GM12891 (cell line): ENCODE measurements around the gene LGR6.
"Not testable (repeated sequence)": the region's sequence is repeated elsewhere in the genome, so short reads cannot be mapped to it uniquely, and the experiment has no call there.

Experiments
- DNase-seq: peaks from one replicate; pipeline ENCODE4 v3.0.0; 2011; ENCODE audit warnings: low spot score; ENCODE audit not compliant: insufficient read length
- FAIRE-seq: peaks from 2 replicates; lab custom pipeline; 2011; peaks lifted over from hg19 to GRCh38; lab: Jason Lieb, UNC
- PAX5 ChIP-seq: IDR thresholded peaks from 2 replicates; pipeline ENCODE4 v1.6.1; 2011; ENCODE audit warnings: low read length, moderate library complexity, mild to moderate bottlenecking; ENCODE audit not compliant: insufficient read depth, severe bottlenecking
- POLR2A ChIP-seq: IDR thresholded peaks from 2 replicates; pipeline ENCODE4 v1.6.1; 2011; ENCODE audit warnings: low read depth, low read length, control low read depth
- POLR2AphosphoS5 ChIP-seq: IDR thresholded peaks from 2 replicates; pipeline ENCODE4 v1.6.1; 2011; ENCODE audit warnings: low read depth, low read length, control low read depth
- POU2F2 ChIP-seq: IDR thresholded peaks from 2 replicates; pipeline ENCODE4 v1.6.1; 2011; ENCODE audit warnings: low read depth, mild to moderate bottlenecking, control low read depth, low read length, moderate library complexity
- SPI1 ChIP-seq: IDR thresholded peaks from 2 replicates; pipeline ENCODE4 v1.6.1; 2011; ENCODE audit warnings: low read depth, low read length, control low read depth
- TAF1 ChIP-seq: IDR thresholded peaks from 2 replicates; pipeline ENCODE4 v1.6.1; 2011; ENCODE audit warnings: low read depth, low read length, control low read depth

The LGR6 gene

DNA sequence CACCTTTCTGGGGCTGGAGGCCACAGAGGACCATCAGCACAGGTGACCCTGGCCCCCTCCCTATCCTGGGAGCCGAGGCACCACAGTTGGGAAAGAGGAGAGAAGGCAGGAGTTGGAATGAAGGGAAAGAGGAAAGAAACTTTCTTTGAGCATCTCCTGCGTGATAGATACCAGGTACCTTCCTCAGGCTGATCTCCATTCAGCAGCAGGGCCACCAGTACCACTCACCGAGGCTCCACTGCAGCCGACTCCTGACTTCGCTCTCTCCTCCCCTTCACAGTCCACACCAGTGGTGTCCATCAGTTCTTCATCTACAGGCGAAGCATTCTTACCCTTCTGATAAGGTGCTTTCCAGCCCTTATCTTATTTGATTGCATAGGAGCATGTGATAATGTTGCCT is 55.3 kb downstream of the LGR6 start:
- FAIRE-seq, result no peak
- no peak for DNase-seq
- TF ChIP-seq POLR2AphosphoS5 (no peak), POLR2A (no peak), TAF1 (no peak), SPI1 (no peak)

DNA sequence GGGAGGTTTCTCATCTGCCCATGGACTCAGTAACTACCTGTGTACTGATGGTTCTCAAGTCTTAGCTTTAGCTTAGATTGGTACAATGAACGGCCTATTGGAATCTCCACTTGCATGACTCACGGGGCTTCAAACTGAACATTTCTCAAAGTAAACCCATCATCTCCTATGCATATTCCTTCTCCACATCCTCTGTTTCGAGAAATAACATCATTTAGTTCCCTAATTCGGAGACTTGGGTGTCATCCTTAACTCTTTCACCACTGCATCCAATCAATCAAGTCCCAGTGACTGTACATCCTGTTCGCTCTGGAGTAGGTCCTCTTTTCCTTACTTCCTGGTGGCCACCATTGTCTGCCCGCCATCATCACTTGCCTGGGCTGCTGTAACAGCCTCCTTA is 55.8 kb downstream of the LGR6 start:
- no peak for DNase-seq
- no peak for FAIRE-seq
- TF ChIP-seq TAF1, result no peak
- TF ChIP-seq PAX5, result no peak
- TF ChIP-seq SPI1, result no peak
- TF ChIP-seq POLR2AphosphoS5, result no peak
- TF ChIP-seq POU2F2, result no peak
- TF ChIP-seq POLR2A, result no peak

DNA sequence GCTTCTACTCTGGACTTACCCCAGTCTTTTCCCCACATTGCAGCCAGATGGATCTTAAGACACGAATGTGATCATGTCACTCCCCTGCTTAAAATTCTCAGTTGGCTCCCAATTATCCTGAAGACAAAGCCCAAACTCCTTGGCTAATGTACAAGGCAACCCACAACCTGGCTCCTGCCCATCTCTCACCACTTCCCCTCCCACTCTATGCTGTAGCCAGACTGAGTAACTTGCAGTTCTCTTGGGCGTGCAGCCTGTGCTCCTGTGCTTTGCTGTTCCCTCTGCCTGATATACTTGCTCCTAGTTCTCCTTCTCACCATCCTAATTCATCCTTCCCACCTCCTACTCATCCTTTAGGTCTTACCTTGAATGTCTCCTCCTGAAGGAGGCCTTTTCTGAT is 56.2 kb downstream of the LGR6 start:
- no peak for TF ChIP-seq POLR2A
- TF ChIP-seq POU2F2, result no peak
- TF ChIP-seq TAF1, result no peak
- no peak for TF ChIP-seq SPI1
- TF ChIP-seq PAX5, result no peak
- no peak for TF ChIP-seq POLR2AphosphoS5
- DNase-seq (no peak), FAIRE-seq (no peak)

DNA sequence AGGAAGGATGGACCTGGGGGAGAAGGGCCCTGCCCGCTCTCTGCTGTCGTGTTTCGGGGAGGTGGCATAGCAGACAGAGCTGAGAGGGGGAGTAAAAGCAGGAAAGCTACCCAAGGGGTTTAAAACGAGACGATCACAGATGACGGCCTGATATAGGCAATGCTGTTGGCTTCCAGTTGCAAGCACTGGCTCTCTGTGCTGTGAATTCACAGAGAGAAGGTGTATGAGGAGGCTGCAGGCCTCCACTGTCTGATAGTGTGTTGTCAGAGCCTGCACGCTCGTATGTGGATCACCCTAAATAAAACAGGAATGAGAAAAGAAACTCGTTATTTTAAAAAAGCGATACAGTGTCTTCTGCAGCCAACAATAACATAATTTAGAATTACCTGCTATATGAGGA is 57.4 kb downstream of the LGR6 start:
- no peak for DNase-seq
- TF ChIP-seq SPI1 (no peak), POLR2AphosphoS5 (no peak), POU2F2 (no peak), TAF1 (no peak), PAX5 (no peak), POLR2A (no peak)
- FAIRE-seq, result no peak

DNA sequence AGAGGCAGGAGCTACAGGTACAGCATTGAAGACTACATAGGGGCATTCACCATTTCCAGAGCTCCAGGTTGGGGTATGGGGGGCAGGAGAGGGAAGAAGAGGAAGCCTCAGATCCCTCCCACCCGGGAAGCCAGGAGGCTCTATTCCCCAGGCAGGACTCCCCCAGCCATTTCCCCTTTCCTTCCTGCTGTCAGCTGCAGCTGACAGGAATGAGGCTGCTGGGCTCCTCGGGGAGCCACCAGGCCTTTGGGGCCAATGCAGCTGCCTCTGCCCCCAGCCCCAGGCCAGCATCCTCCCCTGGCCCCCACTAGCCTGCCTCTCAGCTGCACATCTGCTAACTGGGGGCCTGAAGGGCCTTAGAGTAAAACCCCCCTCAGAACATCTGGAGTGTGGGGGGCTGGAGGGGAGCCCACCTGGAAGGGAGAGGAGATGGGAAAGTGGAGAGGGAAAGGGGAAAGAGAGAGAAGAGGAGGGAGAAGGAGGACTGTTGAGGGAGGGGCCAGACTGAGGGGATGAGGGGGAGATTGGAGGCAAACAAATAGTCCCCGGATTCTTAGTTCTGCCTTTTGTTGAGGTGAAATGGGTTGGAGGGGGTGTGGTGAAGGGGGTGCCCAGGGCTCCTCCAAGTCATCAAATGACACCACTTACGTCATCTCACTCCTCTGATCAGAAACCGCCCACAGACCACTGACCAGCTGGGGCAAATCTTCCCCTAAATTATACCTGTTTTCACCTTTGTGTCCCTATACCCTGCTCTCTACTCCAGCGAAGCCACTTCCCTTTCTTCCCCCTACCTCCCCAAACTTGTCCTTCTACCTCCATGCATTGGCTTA is 58.0 kb downstream of the LGR6 start:
- no peak for FAIRE-seq
- TF ChIP-seq TAF1 (no peak), SPI1 (peak; percentile 32; the same call in 1 of the 2 replicates)
- no peak for DNase-seq

DNA sequence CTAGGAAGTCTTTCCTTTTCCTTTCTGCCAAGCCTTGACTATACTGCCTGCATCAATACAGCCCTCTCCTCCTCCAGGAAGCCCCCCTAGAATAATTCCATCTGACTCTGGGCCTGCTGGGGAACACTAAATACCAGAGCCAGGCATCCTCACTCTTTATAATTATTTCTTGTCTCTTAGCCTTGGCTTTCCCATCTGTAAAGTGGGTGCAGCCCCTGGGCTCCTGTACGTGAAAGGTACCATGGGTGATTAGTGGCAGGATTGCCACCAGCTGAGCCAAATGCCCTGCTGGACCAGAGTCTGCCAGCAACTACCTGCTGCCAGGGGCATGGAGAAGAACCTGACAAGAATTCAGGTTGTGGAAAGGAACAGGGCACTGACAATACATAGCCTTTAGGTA is 58.7 kb downstream of the LGR6 start:
- DNase-seq (no peak), FAIRE-seq (no peak)
- TF ChIP-seq POLR2A (no peak), TAF1 (no peak), POU2F2 (no peak), SPI1 (no peak), PAX5 (no peak)

DNA sequence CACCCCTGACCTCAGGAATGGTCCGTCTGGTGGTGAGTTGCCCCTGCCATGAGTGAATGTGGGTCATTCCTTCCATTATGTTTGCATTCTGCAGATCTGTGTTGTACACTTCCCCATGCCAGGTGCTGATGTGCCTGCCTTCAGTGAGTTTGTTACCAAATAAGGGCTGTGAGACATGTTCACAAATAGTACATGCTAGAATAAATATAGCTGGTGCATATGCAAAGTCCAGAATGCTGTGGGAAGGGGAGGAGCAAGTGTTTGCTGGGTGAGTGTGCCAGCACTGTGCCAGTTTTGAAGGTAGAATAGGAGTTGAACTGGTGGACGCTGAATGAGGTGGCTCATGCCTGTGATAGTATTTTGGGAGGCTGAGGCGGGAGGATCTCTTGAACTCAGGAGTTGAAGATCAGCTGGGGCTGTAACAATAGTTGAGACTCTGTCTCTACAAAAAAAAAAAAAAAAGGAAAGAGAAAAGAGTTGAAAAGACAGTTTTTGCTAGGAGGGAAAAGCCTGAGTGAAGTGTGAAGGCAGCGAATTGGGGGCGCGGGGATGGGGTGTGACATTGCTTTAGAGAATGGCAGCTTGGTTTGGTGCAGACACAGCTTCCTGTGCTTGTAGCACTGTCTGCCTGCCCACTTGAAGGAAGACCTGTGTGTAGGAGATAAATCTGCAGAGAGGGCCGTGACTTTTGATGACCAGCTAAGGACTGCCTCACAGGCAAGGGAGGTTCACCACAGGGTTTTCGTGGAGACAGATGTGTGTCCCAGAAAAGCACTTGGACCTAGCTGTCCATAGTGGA is 61.1 kb downstream of the LGR6 start:
- no peak for DNase-seq
- TF ChIP-seq SPI1, result no peak
- no peak for FAIRE-seq

DNA sequence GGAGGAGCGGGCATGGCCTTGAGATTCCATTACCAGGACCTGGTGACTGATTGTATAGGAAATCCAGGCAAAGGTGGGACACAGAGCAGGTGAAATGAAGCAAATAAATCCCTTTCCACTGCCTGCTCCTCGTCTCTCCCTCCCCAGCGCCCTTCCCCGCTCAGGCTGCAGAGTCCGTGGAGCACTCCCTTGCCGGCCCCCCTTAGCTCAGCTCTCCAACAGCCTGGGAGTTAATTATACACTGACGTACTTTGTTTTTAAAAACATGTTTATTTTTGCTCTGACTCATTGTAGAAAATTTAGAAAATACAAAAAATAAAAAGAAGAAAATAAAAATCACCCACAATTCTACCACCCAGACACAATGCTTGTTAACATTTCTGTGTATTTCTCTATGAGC is 61.7 kb downstream of the LGR6 start:
- DNase-seq (no peak), FAIRE-seq (no peak)
- TF ChIP-seq PAX5, result no peak
- TF ChIP-seq SPI1, result no peak
- no peak for TF ChIP-seq TAF1
- no peak for TF ChIP-seq POU2F2
- no peak for TF ChIP-seq POLR2A
- no peak for TF ChIP-seq POLR2AphosphoS5

DNA sequence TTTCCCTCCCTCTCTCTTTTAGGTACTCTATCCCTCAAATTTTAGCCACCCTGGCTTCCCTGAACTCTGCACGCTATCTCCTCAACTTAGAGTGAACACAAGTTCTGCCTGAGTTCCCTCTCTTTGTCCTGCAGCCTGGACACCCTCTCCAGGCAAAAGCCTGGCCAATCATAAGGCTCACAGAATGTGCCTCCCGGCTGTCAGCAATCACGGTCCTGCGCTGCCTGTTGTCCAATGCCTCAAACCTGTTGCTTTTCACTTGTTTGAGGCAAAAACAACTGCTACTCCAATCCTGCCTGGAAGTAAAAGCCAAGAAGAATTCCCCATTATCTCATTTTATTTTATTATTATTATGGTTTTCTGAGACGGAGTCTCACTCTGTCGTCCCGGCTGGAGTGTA is 66.1 kb downstream of the LGR6 start:
- DNase-seq, result no peak

DNA sequence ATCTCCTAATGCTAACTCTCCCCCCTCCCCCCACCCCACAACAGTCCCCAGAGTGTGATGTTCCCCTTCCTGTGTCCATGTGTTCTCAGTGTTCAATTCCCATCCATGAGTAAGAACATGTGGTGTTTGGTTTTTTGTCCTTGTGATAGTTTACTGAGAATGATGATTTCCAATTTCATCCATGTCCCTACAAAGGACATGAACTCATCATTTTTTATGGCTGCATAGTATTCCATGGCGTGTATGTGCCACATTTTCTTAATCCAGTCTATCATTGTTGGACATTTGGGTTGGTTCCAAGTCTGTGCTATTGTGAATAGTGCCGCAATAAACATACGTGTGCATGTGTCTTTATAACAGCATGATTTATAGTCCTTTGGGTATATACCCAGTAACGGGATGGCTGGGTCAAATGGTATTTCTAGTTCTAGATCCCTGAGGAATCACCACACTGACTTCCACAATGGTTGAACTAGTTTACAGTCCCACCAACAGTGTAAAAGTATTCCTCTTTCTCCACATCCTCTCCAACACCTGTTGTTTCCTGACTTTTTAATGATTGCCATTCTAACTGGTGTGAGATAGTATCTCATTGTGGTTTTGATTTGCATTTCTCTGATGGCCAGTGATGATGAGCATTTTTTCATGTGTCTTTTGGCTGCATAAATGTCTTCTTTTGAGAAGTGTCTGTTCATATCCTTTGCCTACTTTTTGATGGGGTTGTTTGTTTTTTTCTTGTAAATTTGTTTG is 67.8 kb downstream of the LGR6 start:
- not testable (repeated sequence) for DNase-seq, FAIRE-seq

More for the DNA sequence above, 66.1 kb downstream of the LGR6 start:
- TF ChIP-seq TAF1 (no peak), POLR2AphosphoS5 (no peak), PAX5 (no peak), POU2F2 (no peak), POLR2A (no peak)
- FAIRE-seq, result no peak
